HG03378 (cell line): ENCODE data around the gene MID1IP1.

Experiments used
- ATAC-seq: cut with Tn5 transposase; IDR thresholded peaks from one replicate; pipeline ENCODE4 v1.9.1; 2021; ENCODE audit warnings: mild to moderate bottlenecking, moderate library complexity; ENCODE audit not compliant: unreplicated experiment

The MID1IP1 gene, protein sequence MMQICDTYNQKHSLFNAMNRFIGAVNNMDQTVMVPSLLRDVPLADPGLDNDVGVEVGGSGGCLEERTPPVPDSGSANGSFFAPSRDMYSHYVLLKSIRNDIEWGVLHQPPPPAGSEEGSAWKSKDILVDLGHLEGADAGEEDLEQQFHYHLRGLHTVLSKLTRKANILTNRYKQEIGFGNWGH

DNA sequence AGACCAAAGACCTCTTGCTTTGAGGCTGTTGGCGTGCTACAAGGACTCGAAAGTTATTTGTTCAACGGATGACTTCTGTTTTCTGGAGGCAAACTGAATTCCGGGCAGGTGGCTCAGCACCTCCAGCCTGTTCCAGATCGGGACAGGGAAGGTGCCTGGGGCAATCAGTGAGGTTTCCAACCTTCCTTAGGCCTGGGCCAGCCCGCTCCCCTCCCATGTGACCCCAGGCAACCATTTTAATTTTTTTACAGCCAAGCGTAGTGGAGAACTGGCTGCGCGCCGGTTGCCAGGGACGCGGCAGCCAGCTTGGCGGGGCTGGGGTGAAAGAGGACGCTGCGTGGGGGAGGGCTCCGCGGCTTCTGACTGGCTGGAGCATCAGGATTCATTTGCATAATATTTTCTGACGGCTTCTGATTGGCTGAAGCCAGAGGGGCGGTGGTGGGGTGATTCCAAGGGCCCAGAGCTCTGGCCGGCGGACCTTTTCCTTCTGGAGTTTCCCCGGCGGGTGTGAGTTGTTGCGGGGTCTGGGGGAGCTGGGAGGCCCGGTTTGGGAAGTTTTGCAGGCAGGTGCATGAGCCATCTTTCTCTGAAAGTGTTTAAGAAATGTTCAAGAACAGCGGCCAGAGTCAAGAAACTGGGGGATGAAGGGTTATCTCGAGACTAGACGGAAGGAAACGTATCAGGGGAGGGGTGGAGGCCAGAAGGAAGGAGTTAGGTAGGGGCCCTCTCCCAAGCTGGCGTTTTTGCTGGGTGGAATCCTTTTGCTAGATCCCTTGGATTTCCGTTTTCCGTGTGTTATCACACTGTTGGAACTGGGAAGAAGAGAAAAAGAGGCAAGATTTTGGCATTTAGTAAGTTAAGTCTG, at the start of gene MID1IP1:
MID1IP1 (plus strand) TSS at position 479 of the 865 bp plus-strand sequence. CDS start 3,488 bp downstream, outside the sequence.
- peak; percentile 48 for ATAC-seq

DNA sequence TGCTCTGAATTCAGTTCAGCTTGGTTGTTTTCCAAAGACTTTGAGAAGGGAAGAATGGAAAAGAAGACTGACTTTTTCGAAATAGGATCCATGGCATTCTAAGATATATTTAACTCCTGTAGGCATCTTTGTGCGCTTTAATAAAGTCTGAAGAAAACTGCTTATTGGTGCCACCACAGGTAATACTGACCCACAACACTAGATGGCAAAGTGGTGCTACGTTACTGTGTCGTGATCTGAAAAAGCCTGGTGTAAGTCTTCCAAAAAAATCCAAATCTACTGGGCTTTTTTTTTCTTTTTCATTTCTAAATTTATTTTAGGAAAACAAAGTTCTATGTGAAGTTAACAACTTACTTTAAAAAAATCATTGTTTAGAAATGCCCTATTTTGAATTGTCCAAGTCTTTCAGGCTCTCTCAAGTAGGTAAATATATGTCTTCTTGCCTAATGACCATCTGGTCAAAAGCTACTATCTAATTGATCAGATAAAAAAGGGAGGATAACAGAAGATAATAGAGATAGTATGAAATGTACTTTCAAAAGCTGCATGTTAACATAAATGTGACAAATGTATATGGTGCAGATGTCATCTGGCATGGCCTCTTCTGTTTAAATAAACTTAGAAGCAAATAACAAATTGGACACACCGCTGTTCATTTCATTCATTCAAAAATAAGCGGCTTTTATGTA, 47.0 kb upstream of the MID1IP1 start:
- no peak for ATAC-seq

DNA sequence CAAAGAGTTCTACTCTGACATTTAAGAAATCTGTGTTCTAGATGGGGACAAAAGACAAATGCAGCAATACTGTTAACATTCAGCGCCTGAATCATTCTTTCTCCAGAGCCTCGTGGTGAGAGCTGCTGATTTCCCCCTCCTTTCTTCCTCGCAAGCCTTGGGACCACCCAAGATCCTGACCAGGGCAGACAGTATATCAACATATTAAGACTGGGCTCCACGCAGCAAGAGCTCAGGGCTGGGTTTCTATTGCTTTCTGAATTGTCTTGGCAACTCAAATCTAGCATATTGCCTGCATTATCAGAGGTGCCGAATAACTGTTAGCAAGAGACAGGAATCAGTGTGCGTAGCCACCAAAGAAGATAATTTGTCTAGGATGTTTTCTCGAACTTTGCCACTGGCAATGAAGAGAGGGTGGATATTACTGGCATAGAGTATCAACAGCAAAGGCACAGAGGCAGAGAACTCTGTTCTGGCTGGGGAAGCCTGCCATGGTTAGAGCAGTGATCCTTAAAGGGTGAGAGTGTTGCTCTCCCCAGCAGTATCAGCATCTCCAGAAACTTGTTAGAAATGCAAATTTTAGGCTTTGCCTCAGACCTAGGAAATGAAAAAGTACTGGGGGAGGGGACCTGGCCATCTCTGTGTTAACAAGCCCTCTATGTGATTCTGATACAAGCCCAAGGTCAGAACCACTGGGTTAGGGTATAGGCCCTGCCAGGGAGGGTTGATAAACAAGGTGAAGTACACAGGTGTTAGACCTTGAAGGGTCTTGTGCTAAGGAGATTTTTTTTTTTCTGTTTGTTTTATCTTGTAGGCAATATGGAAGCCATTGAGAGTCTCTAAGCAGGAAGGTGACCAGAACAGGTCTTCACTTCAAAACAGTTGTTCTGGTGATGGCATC, 46.2 kb upstream of the MID1IP1 start:
- ATAC-seq: no peak

DNA sequence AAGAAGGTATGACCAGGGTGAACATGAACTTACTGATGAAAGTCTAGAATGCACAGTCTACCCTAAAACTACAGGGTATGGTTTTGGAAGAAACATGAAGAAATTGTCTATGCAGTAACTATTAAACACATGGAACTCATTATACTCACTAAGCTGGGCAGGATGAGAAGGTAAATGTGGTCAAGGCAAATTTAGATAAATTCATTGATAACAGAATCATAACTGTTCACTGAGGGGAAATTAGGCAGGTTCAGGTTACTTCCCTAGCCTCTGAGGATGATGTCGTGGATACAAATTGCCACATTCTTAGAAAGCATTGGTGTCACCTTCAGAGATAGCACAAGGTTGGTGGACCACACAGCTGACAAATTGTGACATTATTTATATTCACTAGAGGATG, 40.4 kb upstream of the MID1IP1 start:
- ATAC-seq: no peak

DNA sequence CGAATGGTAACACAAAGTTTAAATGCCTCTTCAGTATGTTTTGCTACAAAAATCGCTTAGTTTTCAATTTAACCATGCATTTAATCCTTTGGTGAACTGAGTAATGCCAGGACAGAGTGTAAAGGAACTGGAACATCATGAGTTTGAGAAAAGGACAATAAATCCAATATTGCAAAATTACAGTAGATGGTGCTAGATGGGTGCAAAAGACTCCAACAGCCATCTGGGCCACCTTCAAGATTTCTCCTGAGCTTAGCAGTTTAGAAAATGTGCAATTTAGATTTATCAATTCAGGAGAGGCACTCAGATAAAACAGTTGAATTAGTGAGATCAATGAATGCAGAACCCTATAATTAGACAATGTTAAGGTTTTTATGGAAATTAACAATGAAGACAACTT, 33.2 kb upstream of the MID1IP1 start:
- ATAC-seq: no peak

DNA sequence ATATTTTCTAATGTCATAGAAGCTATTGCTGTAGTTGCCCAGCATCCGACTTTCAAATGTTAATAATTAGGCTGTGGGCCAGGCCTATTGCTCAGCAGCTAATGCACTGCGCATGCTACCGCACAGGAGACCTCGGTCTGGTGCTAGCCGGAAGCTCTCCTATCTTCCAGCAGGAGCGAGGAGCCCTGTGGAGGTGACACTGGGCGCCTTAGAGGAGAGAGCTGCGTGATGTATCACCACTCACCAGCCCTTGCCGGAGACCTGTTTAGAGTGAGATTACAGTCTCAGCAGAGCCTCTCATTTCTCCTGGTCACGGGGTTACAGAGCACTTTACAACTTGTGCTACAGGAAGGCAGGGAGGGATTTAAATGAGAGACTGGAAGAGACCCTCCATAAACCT, 31.1 kb upstream of the MID1IP1 start:
- no peak for ATAC-seq

DNA sequence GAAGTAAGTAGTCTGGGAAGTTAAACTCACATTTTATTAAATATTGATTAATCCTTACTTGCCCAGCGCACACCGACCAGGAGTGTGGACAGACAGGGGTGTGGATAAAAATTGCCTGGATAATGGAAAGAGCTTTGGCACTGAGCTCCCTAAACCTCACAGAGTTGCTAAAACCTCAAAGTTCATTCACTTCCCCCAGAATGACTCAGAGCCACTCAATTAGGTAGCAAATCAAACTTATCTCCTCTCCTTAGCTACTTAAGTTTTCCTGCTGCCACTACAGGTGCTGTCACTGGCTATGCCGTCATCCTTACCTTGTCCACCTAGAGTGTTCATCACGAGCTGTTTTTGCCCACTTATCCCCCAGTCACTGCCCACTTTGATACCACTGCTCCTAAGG, 27.0 kb upstream of the MID1IP1 start:
- ATAC-seq: no peak

DNA sequence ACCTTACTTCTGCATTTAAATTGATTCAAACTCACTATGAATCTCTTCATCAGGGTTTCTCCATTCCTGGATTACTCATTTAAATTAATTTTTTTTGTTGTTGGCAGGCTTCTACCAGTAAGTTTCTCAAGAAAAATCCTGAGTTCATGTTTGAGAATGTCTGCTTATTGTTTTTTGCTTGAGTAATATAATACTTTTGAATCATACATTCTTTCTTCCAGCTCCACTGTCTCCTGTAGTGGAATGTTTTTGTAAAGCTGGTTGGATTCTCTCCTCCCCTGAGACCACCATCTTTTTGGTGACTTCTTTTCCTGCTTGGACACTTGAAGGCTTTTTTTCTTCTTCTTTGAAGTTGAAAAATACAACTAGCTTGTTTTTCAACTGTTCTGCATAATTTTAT, 4.3 kb upstream of the MID1IP1 start:
- no peak for ATAC-seq

DNA sequence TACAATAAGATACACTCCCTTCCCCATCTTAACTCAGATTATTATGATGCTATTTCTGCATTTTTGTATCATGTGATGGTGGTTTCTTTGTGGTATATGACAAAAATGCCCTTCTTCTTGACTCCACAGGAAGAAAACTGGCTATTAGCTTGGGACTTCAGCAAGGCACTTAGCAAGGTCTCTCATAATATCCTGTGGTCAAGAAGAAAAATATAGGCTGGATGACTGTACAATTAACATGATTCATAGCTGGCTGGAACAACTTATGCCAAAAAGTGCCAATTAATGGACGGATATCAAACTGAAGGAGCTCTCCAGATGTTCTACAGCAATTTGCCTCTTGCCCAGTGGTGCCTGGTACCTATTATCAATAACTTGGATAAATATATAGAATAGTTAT, 2.3 kb upstream of the MID1IP1 start:
- ATAC-seq: no peak

DNA sequence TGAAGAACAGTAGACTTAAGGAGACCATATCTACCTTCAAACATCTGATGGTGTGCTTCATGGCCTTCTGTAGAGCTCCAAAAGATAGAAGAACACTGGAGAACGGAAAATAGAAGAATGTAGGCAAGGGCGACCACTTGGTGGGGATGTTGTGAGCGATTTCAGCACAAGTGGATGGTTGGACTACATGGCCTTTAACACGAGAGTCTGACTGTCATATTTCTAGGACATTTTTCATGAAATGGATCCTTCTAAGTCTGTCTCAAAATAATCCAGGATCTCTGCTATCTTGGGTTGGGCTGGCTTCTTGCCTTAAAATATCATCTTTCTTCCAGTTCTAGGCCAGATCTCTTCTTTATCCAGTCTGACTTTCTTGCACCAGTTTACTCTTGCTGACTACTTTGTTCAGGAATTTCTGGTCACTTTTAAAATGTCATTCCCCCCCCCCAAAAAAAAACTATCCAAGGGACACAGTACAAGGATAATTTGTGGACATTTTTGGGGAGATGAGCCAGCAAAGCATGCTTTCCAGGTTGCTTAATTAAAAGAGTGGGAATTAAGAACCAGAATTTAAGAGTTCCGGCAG, 1.2 kb upstream of the MID1IP1 start:
- ATAC-seq: no peak

DNA sequence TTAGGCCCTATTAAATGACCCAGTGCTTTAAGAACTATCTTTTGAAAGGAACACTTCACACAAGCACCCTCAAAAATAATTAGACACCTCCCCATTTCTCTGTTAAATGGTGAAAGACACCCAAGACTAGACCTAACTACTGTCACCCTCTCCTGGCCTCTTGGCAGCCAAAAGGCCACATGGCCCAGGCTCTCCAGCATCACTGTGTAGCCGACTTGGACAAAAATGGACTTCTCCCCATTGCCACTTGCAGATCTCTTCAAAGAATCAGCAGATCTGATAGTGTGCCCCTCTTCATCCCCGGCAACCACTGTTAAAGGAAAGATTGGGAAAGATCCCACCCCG, 2.0 kb downstream of the MID1IP1 start:
- no peak for ATAC-seq

DNA sequence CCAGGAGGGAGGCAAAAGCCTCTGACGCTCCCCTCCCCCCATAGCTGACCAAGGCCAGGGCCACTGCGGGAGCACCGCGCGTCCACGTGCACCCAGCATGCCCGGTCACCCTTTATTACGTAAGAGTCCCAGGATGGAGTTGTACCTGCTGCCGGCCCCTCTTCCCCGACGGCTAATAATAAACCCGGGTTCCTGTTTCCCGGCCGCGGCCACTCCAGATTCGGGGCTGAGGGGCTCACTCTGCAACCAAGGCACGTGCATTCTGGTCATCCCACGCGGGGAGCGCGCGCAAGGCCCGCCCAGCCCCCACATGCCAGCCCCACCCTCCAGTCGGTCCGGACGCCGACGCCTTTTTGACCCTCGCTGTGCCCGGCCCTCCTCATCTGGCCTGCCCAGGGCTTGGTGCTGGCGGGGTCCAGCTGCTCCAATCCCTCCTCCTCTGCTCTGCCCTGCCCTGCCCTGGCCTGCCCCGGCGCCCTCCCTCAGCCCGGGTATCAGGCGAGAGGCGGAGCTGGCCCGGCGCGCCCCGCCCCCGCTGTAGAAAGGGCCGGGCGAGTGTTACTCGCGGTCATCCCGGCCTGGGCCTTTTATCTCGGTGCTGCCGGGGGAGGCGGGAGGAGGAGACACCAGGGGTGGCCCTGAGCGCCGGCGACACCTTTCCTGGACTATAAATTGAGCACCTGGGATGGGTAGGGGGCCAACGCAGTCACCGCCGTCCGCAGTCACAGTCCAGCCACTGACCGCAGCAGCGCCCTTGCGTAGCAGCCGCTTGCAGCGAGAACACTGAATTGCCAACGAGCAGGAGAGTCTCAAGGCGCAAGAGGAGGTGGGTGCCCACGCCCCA, 2.6 kb downstream of the MID1IP1 start:
- peak; percentile 42 for ATAC-seq

DNA sequence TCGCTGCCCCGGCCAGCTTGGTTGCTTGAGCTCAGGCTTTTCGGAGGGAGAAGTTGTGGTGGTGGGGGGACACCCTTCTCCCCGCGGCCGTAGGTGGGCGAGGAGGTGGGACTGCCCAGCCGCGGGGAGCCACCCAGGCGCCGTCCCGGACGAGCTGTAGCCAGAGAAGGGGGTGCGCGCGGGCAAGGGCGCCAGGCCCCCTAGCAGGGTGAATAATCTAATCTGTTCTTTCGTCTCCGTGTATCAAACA, 3.1 kb downstream of the MID1IP1 start:
- ATAC-seq: no peak

DNA sequence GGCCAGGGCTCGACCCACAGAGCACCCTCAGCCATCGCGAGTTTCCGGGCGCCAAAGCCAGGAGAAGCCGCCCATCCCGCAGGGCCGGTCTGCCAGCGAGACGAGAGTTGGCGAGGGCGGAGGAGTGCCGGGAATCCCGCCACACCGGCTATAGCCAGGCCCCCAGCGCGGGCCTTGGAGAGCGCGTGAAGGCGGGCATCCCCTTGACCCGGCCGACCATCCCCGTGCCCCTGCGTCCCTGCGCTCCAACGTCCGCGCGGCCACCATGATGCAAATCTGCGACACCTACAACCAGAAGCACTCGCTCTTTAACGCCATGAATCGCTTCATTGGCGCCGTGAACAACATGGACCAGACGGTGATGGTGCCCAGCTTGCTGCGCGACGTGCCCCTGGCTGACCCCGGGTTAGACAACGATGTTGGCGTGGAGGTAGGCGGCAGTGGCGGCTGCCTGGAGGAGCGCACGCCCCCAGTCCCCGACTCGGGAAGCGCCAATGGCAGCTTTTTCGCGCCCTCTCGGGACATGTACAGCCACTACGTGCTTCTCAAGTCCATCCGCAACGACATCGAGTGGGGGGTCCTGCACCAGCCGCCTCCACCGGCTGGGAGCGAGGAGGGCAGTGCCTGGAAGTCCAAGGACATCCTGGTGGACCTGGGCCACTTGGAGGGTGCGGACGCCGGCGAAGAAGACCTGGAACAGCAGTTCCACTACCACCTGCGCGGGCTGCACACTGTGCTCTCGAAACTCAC, 3.6 kb downstream of the MID1IP1 start:
- no peak for ATAC-seq

DNA sequence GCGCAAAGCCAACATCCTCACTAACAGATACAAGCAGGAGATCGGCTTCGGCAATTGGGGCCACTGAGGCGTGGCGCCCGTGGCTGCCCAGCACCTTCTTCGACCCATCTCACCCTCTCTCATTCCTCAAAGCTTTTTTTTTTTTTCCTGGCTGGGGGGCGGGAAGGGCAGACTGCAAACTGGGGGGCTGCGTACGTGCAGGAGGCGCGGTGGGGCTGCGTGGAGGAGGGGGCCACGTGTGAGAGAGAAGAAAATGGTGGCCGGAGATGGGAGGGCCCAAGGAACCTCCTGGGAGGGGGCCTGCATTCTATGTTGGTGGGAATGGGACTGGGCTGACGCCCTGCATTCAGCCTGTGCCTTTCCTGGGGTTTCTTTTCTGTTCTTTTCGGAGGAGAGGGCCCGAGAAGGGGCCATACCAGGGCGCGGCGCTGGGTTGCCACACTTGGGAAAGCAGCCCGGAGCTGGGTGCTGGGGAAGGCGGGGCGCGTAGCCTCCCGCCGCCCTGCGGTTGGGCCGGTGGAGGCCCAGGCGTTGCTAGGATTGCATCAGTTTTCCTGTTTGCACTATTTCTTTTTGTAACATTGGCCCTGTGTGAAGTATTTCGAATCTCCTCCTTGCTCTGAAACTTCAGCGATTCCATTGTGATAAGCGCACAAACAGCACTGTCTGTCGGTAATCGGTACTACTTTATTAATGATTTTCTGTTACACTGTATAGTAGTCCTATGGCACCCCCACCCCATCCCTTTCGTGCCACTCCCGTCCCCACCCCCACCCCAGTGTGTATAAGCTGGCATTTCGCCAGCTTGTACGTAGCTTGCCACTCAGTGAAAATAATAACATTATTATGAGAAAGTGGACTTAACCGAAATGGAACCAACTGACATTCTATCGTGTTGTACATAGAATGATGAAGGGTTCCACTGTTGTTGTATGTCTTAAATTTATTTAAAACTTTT, 4.5 kb downstream of the MID1IP1 start:
- ATAC-seq: no peak

DNA sequence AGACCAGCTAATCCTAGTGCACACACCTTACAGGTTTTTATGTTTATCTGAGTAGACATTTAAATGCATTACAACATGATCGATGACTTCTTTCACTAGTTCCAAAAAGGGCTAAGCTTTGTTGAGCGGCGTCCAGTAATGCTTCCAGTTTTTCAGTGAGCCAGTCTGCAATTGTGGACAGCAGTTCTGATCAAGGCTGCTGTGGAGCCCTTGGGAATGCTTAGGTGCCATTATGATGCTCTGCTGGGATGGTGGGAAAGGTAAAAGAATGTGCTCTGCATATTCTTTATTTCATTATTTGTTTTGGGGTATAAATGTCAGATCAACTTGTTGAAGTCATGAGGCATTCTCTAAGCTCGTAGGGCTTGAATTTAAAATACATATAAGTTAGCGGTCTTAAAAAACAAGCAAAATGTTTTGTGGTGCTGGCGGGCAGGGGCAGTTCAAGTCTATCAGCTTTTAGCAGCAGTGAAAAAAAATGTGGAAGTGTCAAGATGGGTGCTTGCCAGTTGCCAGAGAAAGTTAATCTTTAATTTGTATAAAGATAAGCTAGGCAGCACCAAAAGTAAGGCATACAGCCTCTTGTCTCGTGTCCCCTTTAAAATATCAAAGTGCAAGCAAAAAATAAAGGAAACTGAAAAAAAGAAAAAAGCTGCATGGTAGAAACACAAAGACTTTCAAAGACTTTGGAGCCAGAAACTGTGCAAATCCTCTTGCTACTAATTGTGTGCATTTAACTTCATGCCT, 5.8 kb downstream of the MID1IP1 start:
- ATAC-seq: no peak

DNA sequence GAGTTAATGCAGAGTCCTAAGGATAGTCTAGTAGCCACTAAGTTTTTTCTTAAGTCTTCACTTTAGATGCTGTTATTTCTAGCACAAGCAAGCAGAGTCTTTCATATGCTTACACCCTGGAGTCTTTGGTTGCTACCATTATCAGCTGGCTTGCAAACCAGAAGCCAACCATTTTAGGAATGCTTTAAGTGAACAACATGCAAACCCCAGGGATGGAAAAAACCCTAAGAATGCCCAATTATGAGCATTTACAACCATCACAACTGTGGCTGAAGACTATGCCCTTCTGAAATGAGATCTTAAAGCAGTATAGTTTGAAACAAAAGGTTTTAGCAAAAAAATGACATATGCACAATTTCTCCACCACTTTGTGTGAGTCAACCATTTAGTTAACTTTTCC, 6.6 kb downstream of the MID1IP1 start:
- ATAC-seq: no peak
